ENCODE results near the gene ADCY7. TPM values are rescaled to one million over a fixed set of nuclear protein-coding genes. Genes with fewer than 3 reads are reported as not detected.

The ADCY7 gene
- total RNA-seq, 2 donors from 2014 or later: 78.5 to 104 TPM

GRCh38 chr16:50284131-50284911 lies 18.0 kb downstream of the ADCY7 start:
- no peak for ATAC-seq
- DNase-seq (ENCODE audit: low spot score in 2 of 2): no peak
- Mint-ChIP-seq H3K36me3 (peaks cover 4 to 37% of the 10 kb centered on the region in 2 donors), H3K27ac (peak overlapping the region in 1 of 2 donors; percentile 83), H3K9me3 (no peaks in the 10 kb centered on the region)

- no peaks in the 10 kb centered on the region for H3K9me3 Mint-ChIP-seq
- ATAC-seq (no peak), DNase-seq (ENCODE audit: low spot score in 2 of 2) (no peak)
Observed at GRCh38 chr16:50285406-50286003, 19.2 kb downstream of the ADCY7 start.

GRCh38 chr16:50286681-50287080 lies 20.3 kb downstream of the ADCY7 start:
- Mint-ChIP-seq H3K27ac (no peak overlapping the region), H3K9me3 (no peaks in the 10 kb centered on the region)
- no peak for DNase-seq (ENCODE audit: low spot score in 2 of 2)

More at GRCh38 chr16:50285406-50286003, 19.2 kb downstream of the ADCY7 start:
- H3K27ac Mint-ChIP-seq: peak overlapping the region in 1 of 2 donors; percentile 89
- H3K36me3 Mint-ChIP-seq: peaks cover 4 to 25% of the 10 kb centered on the region in 2 donors

GRCh38 chr16:50288026-50288425 lies 21.7 kb downstream of the ADCY7 start:
- DNase-seq (ENCODE audit: low spot score in 2 of 2) (no peak), ATAC-seq (no peak)
- H3K9me3 Mint-ChIP-seq: no peaks in the 10 kb centered on the region
- H3K27ac Mint-ChIP-seq: peak overlapping the region in 1 of 2 donors; percentile 57
- peaks cover 4 to 24% of the 10 kb centered on the region in 2 donors for H3K36me3 Mint-ChIP-seq

More at GRCh38 chr16:50286681-50287080, 20.3 kb downstream of the ADCY7 start:
- peaks cover 4 to 24% of the 10 kb centered on the region in 2 donors for H3K36me3 Mint-ChIP-seq
- ATAC-seq: no peak

- H3K27ac Mint-ChIP-seq: peak overlapping the region; percentile 12 to 70
- ATAC-seq (no peak), DNase-seq (ENCODE audit: low spot score in 2 of 2) (no peak)
- no peaks in the 10 kb centered on the region for H3K9me3 Mint-ChIP-seq
- H3K36me3 Mint-ChIP-seq: peaks cover 4 to 25% of the 10 kb centered on the region in 2 donors
Observed at GRCh38 chr16:50288920-50289319, 22.6 kb downstream of the ADCY7 start.

GRCh38 chr16:50289950-50290764 lies 23.8 kb downstream of the ADCY7 start:
- ATAC-seq (no peak), DNase-seq (ENCODE audit: low spot score in 2 of 2) (no peak)
- peaks cover 4 to 27% of the 10 kb centered on the region in 2 donors for H3K36me3 Mint-ChIP-seq
- H3K9me3 Mint-ChIP-seq: no peaks in the 10 kb centered on the region
- H3K27ac Mint-ChIP-seq: peak overlapping the region; percentile 22 to 70

- ATAC-seq (peak in 1 of 2 donors; percentile 14), DNase-seq (ENCODE audit: low spot score in 2 of 2) (no peak)
- H3K9me3 Mint-ChIP-seq: no peaks in the 10 kb centered on the region
- H3K36me3 Mint-ChIP-seq: peaks cover 4 to 22% of the 10 kb centered on the region in 2 donors
- H3K27ac Mint-ChIP-seq: peak overlapping the region in 1 of 2 donors; percentile 70
Observed at GRCh38 chr16:50290856-50291255, 24.5 kb downstream of the ADCY7 start.

GRCh38 chr16:50291719-50292565 lies 25.6 kb downstream of the ADCY7 start:
- peaks cover 0 to 16% of the 10 kb centered on the region in 2 donors for H3K36me3 Mint-ChIP-seq
- H3K9me3 Mint-ChIP-seq: no peaks in the 10 kb centered on the region
- no peak for DNase-seq (ENCODE audit: low spot score in 2 of 2)
- H3K27ac Mint-ChIP-seq: peak overlapping the region; percentile 65 to 70
- ATAC-seq: peak in 1 of 2 donors; percentile 22

- peak overlapping the region; percentile 70 to 88 for H3K27ac Mint-ChIP-seq
- no peak for DNase-seq (ENCODE audit: low spot score in 2 of 2)
- no peaks in the 10 kb centered on the region for H3K9me3 Mint-ChIP-seq
- ATAC-seq: no peak
- peaks cover 0 to 16% of the 10 kb centered on the region in 2 donors for H3K36me3 Mint-ChIP-seq
Observed at GRCh38 chr16:50292566-50292948, 26.2 kb downstream of the ADCY7 start.

GRCh38 chr16:50293041-50293783 lies 26.9 kb downstream of the ADCY7 start:
- Mint-ChIP-seq H3K36me3 (peaks cover 0 to 13% of the 10 kb centered on the region in 2 donors), H3K27ac (peak overlapping the region in 1 of 2 donors; percentile 70), H3K9me3 (no peaks in the 10 kb centered on the region)
- no peak for DNase-seq (ENCODE audit: low spot score in 2 of 2)
- ATAC-seq: no peak

- ATAC-seq: no peak
- no peak for DNase-seq (ENCODE audit: low spot score in 2 of 2)
- peak overlapping the region; percentile 10 to 81 for H3K27ac Mint-ChIP-seq
- H3K36me3 Mint-ChIP-seq: peaks cover 0 to 4% of the 10 kb centered on the region in 2 donors
- no peaks in the 10 kb centered on the region for H3K9me3 Mint-ChIP-seq
Observed at GRCh38 chr16:50293994-50294855, 27.9 kb downstream of the ADCY7 start.

GRCh38 chr16:50294955-50295354 lies 28.6 kb downstream of the ADCY7 start:
- peak overlapping the region in 1 of 2 donors; percentile 73 for H3K27ac Mint-ChIP-seq
- ATAC-seq (no peak), DNase-seq (ENCODE audit: low spot score in 2 of 2) (no peak)
- no peaks in the 10 kb centered on the region for H3K9me3 Mint-ChIP-seq
- H3K36me3 Mint-ChIP-seq: peaks cover 0 to 4% of the 10 kb centered on the region in 2 donors

- no peaks in the 10 kb centered on the region for H3K9me3 Mint-ChIP-seq
- no peak for DNase-seq (ENCODE audit: low spot score in 2 of 2)
- H3K36me3 Mint-ChIP-seq: peaks cover 0 to 4% of the 10 kb centered on the region in 2 donors
- peak overlapping the region; percentile 51 to 73 for H3K27ac Mint-ChIP-seq
- no peak for ATAC-seq
Observed at GRCh38 chr16:50295541-50296132, 29.3 kb downstream of the ADCY7 start.

GRCh38 chr16:50296807-50297206 lies 30.5 kb downstream of the ADCY7 start:
- H3K9me3 Mint-ChIP-seq: no peaks in the 10 kb centered on the region
- H3K27ac Mint-ChIP-seq: peak overlapping the region; percentile 47 to 60
- peaks cover 0 to 4% of the 10 kb centered on the region in 2 donors for H3K36me3 Mint-ChIP-seq
- DNase-seq (ENCODE audit: low spot score in 2 of 2) (no peak), ATAC-seq (no peak)
